HG03521 (cell line): ENCODE measurements around the gene GTF2H4.
A peak's percentile ranks its signal among the peaks of the same experiment; 100 is the strongest.
"Not testable (repeated sequence)": the region's sequence is repeated elsewhere in the genome, so short reads cannot be mapped to it uniquely, and the experiment has no call there.

Experiments
- ATAC-seq: cut with Tn5 transposase; IDR thresholded peaks from one replicate; pipeline ENCODE4 v1.9.1; 2021; ENCODE audit warnings: mild to moderate bottlenecking, moderate library complexity; ENCODE audit not compliant: unreplicated experiment

Gene GTF2H4

DNA sequence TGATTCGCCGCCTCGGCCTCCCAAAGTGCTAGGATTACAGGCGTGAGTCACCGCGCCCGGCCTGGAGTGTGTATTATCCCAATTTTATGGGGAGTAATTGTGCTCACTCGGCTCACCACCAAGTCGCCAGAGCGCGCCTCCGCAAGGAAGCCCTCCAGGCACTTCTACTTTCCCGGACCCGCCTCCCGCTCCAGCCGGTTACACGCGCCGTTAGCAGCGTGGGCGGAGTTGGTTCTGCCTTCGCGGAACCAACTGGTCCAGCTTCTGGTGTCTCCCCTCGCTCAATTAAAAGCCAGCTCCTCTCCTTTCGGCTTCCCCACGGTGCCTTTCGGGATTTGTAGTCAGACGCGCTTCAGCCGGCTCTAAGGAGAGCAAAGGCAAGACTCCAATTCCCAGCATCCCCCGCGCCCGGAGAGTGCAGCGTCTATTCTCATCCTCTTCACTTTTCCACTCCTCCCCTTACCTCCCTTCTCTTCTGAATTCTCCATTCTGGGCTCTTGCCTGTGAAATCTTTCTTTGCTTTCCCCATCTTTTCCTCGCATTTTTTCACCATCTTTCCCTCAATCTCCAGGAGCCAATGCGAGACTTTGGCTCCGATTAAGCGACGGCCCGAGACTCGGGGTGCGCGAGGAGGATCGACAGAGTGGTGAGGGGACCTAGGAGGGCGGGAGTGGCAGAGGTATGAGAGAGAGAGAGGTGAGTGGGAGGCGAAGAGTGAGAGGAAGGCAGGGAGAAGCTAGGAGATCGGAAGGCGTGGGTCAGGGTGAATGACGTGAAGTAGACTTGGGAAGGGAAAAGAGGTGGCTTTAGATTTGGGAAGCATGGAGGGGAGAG lies at the start of gene GTF2H4:
Gene GTF2H4 (plus strand): TSS at position 450 of the 834 bp plus-strand sequence.
- peak; percentile 96 for ATAC-seq

DNA sequence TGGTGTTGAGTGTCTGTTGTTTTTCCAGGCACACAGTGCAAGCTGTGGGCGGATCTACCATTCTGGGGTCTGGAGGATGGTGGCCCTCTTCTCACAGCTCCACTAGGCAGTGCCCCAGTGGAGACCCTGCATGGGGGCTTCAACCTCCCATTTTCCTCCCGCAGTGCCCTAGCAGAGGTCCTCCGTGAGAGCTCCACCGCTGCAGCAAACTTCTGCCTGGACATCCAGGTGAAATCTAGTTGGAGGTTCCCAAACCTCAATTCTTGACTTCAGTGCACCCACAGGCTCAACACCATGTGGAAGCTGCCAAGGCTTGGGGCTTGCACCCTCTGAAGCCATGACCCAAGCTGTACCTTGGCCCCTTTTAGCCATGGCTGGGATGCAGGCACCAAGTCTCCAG lies 48.3 kb upstream of the GTF2H4 start:
- ATAC-seq, result not testable (repeated sequence)

DNA sequence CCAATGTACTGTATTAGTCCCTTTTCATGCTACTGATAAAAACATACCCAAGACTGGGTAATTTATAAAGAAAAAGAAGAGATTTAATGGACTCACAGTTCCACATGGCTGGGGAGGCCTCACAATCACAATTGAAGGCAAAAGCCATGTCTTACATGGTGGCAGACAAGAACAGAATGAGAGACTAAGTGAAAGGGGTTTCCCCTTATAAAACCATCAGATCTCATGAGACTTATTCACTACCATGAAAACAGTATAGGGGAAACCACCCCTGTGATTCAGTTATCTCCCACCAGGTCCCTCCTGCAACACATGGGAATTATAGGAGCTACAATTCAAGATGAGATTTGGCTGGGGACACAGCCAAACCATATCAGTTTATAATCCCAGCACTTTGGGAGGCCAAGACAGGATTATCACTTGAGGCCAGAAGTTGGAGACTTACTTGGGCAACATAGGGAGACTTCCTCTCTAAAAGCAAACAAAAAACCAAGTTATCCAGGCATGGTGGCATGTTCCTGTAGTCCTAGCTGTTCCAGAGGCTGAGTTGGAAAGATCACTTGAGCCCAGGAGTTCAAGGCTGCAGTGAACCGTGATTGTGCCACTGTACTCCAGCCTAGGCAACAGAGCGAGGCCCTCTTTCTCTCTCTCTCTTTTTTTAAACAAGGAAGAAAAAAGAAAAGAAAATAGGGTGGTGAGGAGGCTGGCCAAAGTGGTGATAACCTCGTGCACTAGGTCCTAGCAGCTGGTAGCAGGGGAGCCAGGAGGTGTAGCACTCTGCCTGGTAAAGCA lies 46.6 kb upstream of the GTF2H4 start:
- ATAC-seq, result no peak

DNA sequence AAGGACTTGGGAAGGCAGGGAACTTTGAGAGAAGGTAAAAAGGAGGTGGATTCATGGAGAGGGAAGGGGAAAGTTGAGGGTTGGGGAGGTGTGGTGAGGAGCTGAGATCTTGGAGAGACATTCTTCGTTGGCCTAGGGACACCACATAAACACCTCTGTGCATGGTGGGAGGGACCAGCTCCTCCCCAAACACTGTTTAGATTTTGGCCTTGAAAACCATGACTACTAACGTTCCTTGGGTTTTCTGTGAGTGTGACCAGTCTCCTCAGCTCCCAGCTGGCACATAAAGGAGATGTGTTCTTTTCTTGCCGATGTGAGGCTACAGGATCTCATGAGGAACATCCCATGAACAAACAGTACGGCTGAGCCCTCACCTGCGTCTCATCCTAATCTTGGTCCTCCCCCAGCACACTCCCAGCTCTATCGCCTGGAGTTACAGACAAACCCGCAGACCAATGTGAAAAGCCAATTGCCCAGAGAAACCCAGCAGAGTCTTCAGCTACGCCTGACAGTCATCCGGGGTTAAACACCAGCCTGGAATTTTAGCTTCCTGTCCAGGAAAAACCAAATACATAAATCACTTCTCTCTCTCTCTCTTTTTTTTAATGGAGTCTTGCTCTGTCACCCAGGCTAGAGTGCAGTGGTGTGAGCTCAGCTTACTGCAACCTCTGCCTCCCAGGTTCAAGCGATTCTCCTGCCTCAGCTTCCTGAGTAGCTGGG lies 45.7 kb upstream of the GTF2H4 start:
- no peak for ATAC-seq

DNA sequence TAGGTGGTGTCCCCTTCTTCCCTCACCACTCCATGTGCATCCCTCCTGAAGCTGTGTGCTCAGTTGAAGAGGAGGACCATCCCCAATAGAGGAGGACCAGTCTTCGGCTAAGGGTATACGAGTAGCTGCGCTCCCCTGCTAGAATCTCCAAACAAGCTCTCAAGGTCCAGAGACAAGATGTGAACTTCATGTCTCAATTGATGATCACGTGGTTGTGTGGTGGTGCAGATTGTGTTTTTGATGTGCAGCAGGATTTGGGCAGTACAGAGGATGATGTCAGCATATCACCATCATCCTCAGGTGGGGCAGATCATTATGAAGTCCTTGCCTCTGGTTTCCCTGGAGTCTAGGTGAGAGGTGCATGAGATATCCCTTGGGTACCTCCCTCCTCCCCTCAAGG lies 43.7 kb upstream of the GTF2H4 start:
- ATAC-seq, result no peak

DNA sequence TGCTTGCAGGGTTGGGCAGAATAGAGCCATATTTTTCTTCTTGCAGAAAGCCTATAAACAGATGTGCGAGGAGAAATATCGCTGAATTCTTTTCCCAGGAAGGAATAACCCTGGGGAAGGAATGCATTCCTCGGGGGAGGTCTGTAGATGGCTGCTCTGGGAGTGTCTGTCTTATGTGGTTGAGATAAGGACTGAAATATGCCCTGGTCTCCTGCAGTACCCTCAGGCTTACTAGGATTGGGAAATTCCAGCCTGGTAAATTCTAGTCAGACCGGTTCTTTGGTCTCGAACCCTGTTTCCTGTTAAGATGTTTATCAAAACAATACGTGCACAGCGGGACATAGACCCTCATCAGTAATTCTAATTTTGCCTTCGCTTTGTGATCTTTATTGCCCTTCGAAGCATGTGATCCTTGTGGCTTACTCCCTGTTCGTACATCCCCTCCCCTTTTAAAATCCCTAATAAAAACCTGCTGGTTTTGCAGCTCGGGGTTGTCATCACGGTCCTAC lies 38.7 kb upstream of the GTF2H4 start:
- ATAC-seq, result not testable (repeated sequence)

DNA sequence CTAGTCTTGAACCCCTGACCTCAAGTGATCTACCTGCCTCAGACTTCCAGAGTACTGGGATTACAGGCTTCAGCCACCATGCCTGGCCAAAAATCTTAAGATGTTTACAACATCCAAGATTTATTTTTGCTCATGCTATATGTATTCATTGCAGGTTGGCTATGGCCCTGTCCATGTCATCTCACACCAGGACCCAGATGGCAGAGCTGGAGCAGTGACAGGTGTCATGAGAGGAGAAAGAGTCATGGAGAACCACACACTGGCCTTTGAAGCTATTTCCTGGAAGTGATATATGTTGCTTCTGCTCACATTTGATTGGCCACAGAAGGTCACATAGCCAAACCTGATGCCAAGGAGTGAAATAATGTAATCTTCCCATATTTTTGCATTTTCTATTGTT lies 37.5 kb upstream of the GTF2H4 start:
- no peak for ATAC-seq

DNA sequence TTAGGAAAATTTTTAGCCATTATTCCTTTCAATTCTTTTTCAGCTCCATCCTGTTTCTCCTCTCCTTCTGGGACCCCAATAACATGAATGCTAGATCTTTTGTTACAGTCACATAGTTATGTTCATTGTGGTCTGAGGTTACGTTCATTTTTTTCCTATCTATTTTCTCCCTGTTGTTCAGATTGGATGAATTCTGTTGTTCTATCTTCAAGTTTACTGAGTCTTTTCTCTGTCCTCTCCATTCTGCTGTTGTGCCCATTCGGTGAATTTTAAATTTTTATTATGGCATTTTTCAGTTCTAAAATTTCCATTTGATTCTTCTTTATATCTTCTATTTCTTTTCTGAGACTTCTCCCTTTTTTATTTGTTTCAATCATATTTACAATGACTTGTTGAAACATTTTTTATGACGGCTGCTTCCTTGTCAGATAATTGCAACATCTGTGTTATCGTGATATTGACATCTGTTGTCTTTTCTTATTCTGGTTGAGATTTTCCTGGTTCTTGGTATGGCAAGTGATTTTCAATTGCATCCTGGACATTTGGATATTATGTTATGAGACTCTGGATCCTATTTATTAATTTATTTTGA lies 36.3 kb upstream of the GTF2H4 start:
- ATAC-seq, result no peak

DNA sequence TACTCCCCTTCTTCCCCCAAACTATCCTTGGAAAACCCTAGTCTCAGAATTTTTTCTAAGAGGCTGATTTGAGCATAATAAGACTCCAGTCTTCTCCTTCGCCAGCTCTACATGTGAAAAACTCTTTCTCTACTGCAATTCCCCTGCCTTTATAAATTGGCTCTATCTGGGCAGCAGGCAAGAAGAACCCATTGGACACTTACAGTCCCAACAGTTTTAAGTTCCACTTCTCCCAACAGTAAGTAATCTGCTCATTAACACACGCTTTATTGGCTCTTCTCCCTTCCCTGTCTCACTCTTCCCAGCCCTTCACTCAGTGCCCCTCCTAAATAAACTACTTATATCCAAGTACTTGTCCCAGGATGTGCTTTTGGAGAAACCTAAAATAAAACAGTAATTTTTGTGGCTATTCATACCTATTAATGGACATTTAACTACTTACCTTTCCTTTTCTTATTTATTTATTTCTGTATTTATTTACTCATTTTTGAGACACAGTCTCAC lies 34.8 kb upstream of the GTF2H4 start:
- no peak for ATAC-seq

DNA sequence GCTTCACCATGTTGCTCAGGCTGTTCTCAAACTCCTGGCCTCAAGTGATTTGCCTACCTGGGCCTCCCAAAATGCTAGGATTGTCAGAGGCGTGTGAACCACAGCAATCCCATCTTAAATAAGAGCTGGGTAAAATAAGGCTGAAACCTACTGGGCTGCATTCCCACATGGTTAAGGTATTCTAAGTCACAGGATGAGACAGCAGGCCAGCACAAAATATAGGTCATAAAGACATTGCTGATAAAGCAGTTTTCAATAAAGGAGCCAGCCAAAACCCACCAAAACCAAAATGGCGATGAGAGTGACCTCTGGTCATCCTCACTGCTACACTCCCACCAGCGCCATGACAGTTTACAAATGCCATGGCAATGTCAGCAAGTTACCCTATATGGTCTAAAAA lies 34.2 kb upstream of the GTF2H4 start:
- ATAC-seq, result not testable (repeated sequence)

DNA sequence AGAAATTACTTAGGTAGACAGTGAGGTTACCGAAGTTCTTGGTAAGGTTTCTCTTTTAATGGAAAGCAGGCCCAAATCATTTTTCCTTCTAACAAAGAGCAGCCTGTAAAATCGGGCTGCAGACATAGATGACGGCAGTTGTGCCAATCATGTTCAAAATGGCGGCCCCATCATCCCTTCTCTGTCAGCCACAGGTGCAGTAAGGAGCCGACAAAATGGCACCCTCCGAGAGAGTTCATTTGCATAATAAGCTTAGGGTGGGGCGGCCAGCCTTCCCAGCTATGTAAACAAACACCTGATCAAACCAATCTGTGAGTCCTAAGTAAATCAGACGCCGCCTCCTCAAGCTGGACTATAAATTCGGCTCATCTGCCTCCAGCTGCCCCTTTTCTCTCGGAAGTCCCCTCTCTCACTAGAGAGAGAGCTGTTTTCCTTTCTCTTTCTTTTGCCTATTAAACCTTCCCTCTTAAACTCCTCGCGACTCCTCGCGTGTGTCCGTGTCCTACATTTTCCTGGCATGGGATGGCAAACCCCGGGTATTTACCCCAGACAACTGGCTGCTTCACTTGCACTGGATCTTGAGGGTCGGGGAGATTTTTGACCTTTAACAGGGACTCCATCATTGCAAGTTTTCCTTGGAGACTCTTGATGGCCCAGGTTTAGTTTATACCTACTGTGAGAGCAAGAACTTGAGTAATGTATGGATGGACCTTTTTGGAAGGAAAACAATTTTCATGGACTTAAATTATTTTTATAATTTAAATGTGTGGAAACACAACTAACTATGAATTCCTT lies 32.6 kb upstream of the GTF2H4 start:
- ATAC-seq, result no peak

DNA sequence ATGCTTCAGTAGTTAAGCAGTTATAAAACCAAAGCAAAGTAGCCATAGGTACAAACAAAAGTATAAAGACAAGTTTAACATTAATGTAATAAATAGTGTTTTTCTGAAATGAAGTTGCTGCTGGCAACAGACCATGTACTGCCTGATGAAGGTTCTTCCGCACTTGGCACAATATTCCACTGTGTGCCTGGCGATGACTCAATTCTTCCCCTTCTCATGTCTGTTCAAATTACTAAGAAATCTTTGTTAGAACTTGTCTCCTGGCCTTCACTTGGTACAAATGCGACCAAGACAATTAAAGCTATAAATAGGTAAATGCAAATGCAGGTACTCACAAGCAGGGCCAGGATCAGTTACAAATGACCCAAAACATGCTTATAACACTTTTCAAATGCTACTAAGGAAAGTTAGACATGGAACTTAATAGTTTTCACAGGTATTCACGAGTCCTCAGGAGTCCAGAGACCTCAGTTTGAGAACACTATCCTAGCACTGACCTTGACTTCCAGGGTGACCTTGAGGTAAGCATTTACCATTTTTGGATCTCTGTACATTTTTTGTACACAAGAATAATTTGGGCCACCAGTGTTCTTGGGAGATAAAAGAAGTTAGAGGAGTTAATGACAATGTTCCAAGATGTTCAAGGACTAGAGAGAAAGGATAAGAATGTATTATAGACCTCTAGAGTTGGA lies 31.8 kb upstream of the GTF2H4 start:
- ATAC-seq, result no peak

DNA sequence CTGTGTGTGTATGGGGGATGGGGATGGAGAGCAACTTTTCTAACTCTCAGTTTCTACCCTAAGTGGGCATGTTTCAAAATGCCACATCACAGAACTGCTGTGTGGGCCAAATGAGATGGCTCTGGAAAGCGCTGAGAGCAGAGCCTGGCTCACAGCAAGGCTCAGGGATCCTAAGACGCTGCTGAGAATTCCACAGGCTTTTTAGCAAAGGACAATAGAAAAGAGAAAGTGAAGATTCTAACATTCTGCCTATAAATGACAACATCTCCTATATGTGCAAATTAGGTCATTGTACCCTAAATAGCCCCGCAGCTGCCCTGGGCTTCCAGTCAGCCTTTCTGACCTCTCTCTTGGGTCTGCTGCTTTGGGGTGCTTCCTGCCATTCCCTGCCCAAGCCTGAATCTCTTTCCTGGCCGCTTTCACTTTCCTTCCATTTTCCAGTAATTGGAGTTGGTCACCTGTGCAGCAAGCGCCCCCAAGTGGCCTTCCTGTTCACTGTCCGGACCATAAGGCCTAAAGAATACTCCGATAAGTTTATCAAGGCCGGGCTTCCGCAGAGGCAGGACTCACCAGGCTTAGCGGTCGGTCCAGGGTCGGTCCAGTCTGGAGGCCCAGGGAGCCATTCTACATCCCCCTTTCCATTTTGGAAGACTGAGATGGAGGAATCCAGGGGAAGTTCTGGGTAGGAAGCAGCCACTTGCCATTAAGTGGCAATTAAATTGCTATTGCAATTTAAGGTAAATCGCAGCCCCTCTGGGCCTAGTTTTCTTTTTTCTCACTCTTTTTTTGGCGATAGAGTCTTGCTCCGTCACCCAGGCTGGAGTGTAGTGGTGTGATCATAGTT lies 30.4 kb upstream of the GTF2H4 start:
- no peak for ATAC-seq

DNA sequence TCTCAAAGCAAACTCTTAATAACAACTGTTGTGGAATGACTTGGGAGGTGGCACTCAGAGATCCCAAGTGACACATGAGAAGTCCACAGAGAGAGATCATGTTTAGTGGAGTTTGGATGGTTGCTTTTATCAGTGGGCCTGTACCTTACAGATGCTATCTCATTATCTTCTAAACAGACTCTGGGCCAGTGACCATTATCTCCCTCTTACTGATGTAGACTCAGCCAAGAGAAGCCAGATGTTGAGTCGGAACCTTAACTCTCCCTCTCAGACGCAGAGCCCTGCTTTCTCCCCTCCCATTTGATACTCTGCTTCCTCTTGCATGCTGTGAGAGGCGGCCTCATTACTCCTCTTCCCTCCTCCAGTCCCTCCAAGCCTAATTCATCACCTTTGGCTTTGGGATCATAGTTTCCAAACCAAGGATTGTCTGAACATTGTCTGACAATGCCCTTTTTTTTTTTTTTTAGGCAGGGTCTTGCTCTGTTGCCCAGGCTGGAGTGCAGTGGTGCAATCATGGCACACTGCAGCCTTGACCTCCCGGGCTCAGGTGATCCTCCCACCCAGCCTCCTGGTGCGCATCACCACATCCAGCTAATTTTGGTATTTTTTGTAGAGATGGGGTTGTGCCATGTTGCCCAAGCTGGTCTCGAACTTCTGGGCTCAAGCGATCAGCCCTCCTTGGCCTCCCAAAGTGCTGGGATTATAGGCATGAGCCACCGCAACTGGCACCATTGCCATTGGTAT lies 28.2 kb upstream of the GTF2H4 start:
- ATAC-seq, result no peak

DNA sequence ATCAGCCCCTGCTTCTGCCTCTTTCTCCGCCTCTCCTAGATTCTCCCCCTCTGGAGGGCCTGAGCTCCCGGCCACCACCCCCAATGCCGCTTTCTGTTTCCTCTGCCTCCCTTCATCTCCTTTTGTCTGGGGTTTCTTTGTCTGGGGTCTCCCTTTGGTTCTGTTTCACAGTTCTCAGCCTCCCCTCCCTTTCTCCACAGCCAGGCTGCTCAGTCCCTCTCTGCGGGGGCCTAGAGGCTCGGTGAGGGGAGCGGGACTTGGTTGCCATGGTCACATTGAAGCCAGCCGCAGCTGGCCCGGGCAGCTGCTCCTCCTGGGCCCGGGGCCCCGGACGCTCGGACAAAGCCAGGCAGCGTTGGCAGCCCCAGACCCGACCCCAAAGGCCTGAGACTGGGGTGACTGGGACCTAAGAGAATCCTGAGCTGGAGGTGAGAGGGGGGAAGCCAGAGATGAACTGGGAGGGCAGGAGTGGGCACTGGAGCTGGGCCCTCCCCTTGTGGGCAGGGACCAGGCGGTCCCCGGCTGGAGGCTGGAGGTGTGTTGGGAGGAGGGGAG lies 27.2 kb upstream of the GTF2H4 start:
- ATAC-seq, result no peak

DNA sequence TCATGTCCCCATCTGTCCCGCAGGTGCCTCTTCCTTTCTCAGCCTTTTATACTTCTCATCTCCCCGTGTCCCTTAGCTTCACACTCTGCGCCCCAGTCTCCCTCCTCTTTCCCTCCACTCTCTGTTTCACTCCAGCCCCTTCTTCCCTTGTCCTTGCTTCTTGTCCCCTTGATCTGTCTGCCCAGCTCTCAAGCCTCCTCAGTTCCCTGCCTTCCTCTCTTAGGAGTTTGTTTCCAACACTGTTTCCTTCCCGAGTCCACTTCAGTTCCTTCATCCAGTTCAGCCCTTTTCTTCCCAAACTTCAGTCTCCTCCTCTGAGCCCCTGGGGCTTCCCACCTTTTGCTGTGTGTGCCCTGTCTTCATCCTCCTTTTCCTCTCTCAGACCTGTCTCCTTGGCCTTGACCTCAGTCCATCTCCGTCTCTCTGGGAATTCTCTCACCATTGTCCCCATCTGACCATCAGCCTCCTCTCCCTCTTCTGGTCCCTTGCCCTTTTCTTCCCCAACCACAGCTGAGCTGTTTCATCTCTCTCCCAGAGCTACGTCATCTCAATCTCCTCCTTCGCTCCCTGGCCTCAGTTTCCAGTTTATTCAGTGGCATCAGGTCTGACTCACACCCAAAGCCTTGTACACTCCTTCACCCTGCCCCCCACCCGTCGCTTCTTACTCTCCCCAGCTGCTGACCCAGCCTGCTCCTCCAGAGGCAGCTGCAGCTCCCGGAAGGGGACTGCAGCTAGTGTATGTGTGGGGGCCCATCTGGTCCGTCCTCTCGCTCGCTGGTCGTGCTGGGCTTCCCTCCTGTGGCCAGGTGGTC lies 26.4 kb upstream of the GTF2H4 start:
- no peak for ATAC-seq
